Mucosa of rectum (tissue), 2 donors: Measurements from ENCODE around the gene GCM1.

ENCODE experiments used
- H3K27ac ChIP-seq, 2 donors: one replicate each; pipeline ENCODE4 v1.7.0; 2013; ENCODE audit warnings: inconsistent platforms in 2 of 2, low read depth in 2 of 2, low read length in 2 of 2
- H3K27me3 ChIP-seq, 2 donors: one replicate each; pipeline ENCODE4 v1.7.0; 2013; ENCODE audit warnings: low read length in 2 of 2; ENCODE audit not compliant: control insufficient read depth in 2 of 2, insufficient read depth in 2 of 2
- H3K36me3 ChIP-seq, 2 donors: one replicate each; pipeline ENCODE4 v1.7.0; 2013; ENCODE audit warnings: low read length in 2 of 2; ENCODE audit not compliant: control insufficient read depth in 2 of 2, insufficient read depth in 2 of 2
- H3K4me1 ChIP-seq, 2 donors: one replicate each; pipeline ENCODE4 v1.7.0; 2013; ENCODE audit warnings: low read length in 2 of 2, mild to moderate bottlenecking in 1 of 2; ENCODE audit not compliant: control insufficient read depth in 2 of 2, insufficient read depth in 2 of 2
- H3K4me3 ChIP-seq, 2 donors: one replicate each; pipeline ENCODE4 v1.7.0; 2013; ENCODE audit warnings: low read length in 2 of 2
- H3K9ac ChIP-seq, 2 donors: one replicate each; pipeline ENCODE4 v1.7.0; 2013; ENCODE audit warnings: low read length in 2 of 2, low read depth in 1 of 2, mild to moderate bottlenecking in 1 of 2
- H3K9me3 ChIP-seq, 2 donors: one replicate each; pipeline ENCODE4 v1.7.0; 2013; ENCODE audit warnings: low read length in 2 of 2; ENCODE audit not compliant: control insufficient read depth in 2 of 2
- donor health status: healthy.
- donor health status: Normal muscosa, but diverticular disease.

The GCM1 gene

DNA sequence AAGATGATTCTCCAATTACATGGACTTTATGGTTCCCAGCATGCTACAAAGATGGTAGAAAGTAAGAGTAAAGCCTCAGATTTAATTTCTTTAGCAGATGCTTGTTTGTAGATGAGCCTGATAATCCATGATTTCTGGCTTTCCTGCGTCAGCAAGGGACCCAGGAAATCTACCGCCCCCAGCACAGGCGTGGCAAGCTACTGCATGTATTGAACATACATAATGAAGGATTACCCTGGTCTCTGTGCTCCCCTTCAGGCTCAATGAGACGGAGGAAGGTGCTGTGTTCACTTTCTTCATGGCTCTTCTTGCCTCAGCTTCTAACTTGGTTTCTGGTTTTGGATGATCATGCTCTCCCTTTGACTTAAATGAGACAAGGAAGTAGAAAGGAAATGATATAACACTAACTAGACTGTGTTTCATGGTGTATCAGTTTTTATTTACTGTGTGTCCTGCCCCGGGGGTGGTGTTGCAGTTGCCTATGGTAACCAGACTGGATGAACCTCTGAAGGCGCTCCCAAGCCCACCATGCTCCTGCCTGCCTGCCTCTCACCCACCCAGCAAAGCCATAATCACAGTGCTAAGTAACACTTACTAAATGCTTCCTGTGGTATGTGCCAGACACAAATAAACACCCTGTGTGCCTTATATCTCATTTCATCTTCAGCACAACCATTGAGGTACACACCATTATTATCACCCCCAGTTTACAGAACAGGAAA lies 17.9 kb downstream of the GCM1 start:
- Histone ChIP-seq H3K4me1 (no peaks in the 10 kb centered on the region), H3K9me3 (no peaks in the 10 kb centered on the region), H3K27me3 (peaks cover 0 to 2% of the 10 kb centered on the region in 2 donors), H3K36me3 (no peaks in the 10 kb centered on the region), H3K4me3 (no peak overlapping the region), H3K9ac (no peak overlapping the region), H3K27ac (no peak overlapping the region)

- H3K27ac ChIP-seq, result no peak overlapping the region
- no peak overlapping the region for H3K9ac ChIP-seq
- H3K4me1 ChIP-seq, result no peaks in the 10 kb centered on the region
- H3K9me3 ChIP-seq, result no peaks in the 10 kb centered on the region
- no peak overlapping the region for H3K4me3 ChIP-seq
- H3K36me3 ChIP-seq, result no peaks in the 10 kb centered on the region
- H3K27me3 ChIP-seq, result peaks cover 0 to 2% of the 10 kb centered on the region in 2 donors
Measured at GRCh38 chr6:53128842-53129241, 19.8 kb downstream of the GCM1 start.

DNA sequence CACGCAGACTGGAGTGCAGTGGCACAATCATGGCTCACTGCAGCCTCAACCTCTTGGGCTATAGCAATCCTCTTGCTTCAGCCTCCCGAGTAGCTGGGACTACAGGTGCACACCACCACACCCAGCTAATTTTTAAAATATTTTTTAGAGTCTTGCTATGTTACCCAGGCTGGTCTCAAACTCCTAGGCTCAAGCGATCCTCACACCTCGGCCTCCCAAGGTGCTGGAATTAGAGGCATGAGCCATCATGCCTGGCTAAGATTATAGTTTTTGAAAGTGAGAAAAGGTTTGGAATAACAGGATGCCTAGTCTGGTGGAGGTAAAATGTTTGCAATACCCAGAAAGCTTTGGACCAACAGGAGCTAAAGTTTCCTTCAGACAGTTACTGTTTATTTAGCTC lies 23.4 kb downstream of the GCM1 start:
- no peaks in the 10 kb centered on the region for H3K36me3 ChIP-seq
- no peak overlapping the region for H3K27ac ChIP-seq
- no peaks in the 10 kb centered on the region for H3K4me1 ChIP-seq
- no peaks in the 10 kb centered on the region for H3K27me3 ChIP-seq
- no peaks in the 10 kb centered on the region for H3K9me3 ChIP-seq
- no peak overlapping the region for H3K4me3 ChIP-seq
- no peak overlapping the region for H3K9ac ChIP-seq

DNA sequence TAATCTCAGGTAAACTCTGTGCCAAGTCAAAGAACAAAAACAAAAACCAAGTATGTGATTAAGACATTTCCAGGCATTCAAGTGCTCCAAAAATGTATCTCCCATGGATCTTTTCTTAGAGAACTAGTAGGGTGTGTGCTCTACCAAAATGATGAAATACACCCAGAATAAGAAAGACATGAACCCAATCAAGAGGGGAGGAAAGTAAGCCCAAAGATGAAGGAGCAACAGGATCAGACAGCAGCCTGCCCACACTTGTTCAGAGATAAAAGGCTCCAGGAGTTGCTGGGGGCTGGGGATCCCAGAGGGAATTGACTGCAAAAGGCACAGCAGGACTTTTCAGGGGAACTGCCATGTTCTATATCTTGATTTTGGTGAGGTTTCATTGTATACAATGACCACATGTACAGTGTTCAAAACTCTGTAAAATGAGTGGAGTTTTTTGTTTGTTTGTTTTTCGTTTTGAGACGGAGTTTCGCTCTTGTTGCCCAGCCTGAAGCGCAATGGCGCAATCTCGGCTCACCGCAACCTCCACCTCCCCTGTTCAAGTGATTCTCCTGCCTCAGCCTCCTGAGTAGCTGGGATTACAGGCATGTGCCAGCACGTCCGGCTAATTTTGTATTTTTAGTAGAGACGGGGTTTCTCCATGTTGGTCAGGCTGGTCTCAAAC lies 24.4 kb downstream of the GCM1 start:
- no peaks in the 10 kb centered on the region for H3K36me3 ChIP-seq
- no peak overlapping the region for H3K9ac ChIP-seq
- H3K4me3 ChIP-seq, result no peak overlapping the region
- no peaks in the 10 kb centered on the region for H3K27me3 ChIP-seq
- H3K4me1 ChIP-seq, result no peaks in the 10 kb centered on the region
- H3K27ac ChIP-seq, result no peak overlapping the region
- H3K9me3 ChIP-seq, result no peaks in the 10 kb centered on the region

DNA sequence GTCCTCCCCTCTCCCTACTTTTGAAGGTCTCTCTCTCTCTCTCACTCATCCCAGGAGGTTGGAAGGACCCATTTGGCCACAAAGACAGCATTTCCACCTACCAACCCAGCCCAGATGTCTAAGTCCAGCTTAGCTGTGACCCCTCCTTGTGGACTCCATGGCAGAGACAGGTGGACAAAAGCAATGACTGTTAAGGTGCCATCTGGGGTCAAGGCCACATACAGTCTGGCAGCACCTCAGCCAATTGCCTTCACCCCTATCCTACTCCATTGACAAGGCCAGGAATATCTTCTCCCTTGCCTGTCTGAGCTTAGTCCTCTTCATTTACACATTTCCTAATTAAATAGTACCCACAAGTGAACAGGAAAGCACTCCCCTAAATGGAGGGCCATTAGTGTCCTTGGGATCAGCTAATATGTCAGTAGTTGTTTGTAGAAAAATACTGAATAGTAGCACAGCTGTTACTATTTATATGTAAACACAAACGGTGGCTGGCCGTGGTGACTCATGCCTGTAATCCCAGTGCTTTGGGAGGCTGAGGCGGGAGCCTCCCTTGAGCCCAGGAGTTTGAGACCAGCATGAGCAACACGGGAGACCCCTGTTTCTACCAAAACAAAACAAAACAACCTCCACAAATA lies 28.8 kb downstream of the GCM1 start:
- Histone ChIP-seq H3K9ac (no peak overlapping the region), H3K27ac (peak overlapping the region in 1 of 2 donors; percentile 18), H3K36me3 (no peaks in the 10 kb centered on the region)

DNA sequence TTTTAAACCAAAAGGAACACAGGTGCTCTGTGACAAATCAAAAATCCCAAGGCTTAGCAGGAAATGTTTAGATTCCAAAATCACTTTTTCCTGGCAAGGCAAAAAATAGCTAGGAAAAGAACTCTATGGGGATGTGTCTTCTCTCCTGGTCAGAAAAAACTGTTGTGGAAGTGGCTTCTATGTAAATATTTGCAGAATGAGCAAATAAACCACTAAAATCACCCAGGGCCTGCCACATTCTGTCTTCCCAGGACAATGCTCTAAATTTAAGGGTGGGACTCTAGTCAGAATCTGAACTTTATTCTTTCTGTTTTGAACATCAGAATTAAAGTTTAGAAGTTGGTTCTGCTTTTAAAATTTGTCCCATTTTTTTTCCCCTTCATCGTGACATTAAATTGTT lies 29.3 kb downstream of the GCM1 start:
- Histone ChIP-seq H3K27me3 (no peaks in the 10 kb centered on the region), H3K27ac (no peak overlapping the region), H3K4me1 (no peaks in the 10 kb centered on the region), H3K4me3 (no peak overlapping the region), H3K9ac (no peak overlapping the region), H3K9me3 (no peaks in the 10 kb centered on the region), H3K36me3 (no peaks in the 10 kb centered on the region)

More for the DNA sequence above, 28.8 kb downstream of the GCM1 start:
- Histone ChIP-seq H3K27me3 (no peaks in the 10 kb centered on the region), H3K4me3 (no peak overlapping the region), H3K4me1 (no peaks in the 10 kb centered on the region), H3K9me3 (no peaks in the 10 kb centered on the region)

DNA sequence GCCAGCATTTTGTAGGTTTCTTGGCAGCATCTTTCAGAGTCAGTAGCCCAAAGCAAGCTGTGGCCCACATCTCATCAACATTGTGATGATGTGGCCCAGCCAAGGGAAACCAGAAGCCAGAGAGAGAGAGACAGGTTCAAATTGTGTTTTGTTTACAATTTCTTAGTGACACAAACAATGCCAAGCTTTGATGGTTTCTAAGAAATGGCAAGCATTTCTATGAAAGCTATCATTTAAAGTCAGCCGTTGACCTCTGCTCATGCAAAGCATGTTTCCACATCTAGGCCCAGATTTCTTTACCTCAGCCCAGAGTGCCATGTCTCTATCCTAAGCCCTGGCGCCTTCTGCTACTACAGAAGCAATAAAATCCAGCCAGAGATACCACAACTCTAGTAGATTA lies 32.9 kb downstream of the GCM1 start:
- Histone ChIP-seq H3K9ac (no peak overlapping the region), H3K9me3 (no peaks in the 10 kb centered on the region), H3K4me3 (no peak overlapping the region), H3K36me3 (no peaks in the 10 kb centered on the region), H3K27me3 (no peaks in the 10 kb centered on the region), H3K27ac (no peak overlapping the region), H3K4me1 (peaks cover 4 to 6% of the 10 kb centered on the region in 2 donors)

GRCh38 chr6:53115113-53115512 lies 33.5 kb downstream of the GCM1 start:
- Histone ChIP-seq H3K27me3 (no peaks in the 10 kb centered on the region), H3K27ac (no peak overlapping the region), H3K9me3 (no peaks in the 10 kb centered on the region), H3K9ac (no peak overlapping the region), H3K36me3 (no peaks in the 10 kb centered on the region), H3K4me1 (peaks cover 4 to 6% of the 10 kb centered on the region in 2 donors), H3K4me3 (no peak overlapping the region)

DNA sequence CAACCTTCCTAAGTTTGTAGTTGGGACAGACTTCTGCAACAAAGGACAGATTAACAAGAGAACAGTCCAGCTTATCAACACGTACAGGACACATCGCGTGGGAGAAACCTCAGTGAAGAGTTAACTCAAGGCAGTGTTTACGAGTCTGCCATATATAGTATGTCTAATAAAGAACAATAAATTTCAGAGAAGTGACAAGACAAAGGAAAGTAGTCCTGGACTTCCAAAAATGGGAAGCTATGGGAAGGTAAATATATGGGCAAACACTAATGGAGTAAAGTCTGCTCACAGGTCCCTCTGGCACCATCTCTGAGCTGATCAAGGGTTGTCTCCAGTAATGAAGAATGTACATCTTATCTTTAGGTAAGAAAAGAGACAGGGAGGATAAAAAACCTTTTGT lies 34.9 kb downstream of the GCM1 start:
- Histone ChIP-seq H3K27me3 (no peaks in the 10 kb centered on the region), H3K36me3 (no peaks in the 10 kb centered on the region), H3K9me3 (no peaks in the 10 kb centered on the region), H3K9ac (no peak overlapping the region), H3K27ac (no peak overlapping the region), H3K4me3 (no peak overlapping the region), H3K4me1 (peaks cover 4 to 6% of the 10 kb centered on the region in 2 donors)

DNA sequence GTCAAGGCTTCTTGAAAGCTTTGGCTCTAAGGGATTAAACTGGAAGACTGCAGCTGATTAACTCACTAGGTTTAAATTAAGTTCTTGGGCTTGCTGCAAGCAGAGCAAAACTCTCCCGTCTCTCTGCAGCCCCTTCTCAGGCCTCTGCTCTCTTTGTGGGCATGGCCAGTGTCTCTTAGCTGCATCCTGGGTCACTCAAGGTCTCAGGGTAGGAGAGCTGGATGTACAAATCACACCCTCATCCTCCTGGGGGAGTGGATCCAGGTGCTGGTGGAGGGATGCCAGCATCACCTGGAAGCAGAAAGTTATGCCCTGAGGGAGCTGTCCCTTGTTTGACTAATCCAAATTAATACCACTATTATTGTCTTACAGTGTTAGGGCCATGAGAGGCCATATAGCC lies 35.8 kb downstream of the GCM1 start:
- Histone ChIP-seq H3K27ac (peak overlapping the region in 1 of 2 donors; percentile 50), H3K9ac (no peak overlapping the region)

More for the DNA sequence above, 35.8 kb downstream of the GCM1 start:
- Histone ChIP-seq H3K27me3 (no peaks in the 10 kb centered on the region), H3K4me3 (no peak overlapping the region), H3K9me3 (no peaks in the 10 kb centered on the region), H3K36me3 (no peaks in the 10 kb centered on the region), H3K4me1 (peaks cover 4 to 6% of the 10 kb centered on the region in 2 donors)
